HG03432 (cell line): ENCODE results near the gene CDCA3.
A peak's percentile ranks its signal among the peaks of the same experiment; 100 is the strongest.

Experiments
- ATAC-seq: cut with Tn5 transposase; IDR thresholded peaks from one replicate; pipeline ENCODE4 v1.9.1; 2021; ENCODE audit warnings: mild to moderate bottlenecking, moderate library complexity; ENCODE audit not compliant: unreplicated experiment

CDCA3 gene

DNA sequence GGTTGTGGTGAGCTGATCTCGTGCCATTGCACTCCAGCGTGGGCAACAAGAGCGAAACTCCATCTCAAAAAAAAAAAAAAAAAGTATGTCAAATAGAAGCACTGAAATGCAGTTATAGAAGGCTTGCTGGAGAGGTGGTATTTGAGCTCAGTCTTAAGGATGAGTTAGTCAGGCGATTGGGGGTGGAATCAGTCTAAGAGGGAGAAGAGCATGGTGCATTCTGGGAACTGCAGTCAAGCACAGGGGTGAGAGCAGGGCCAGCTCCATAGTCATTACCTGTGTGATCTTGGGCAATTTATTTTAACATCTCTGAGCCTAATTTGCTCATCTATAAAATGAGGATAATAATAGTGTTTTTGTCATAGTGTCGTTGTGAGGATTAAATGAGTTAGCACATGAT lies 16.2 kb downstream of the CDCA3 start:
- no peak for ATAC-seq

DNA sequence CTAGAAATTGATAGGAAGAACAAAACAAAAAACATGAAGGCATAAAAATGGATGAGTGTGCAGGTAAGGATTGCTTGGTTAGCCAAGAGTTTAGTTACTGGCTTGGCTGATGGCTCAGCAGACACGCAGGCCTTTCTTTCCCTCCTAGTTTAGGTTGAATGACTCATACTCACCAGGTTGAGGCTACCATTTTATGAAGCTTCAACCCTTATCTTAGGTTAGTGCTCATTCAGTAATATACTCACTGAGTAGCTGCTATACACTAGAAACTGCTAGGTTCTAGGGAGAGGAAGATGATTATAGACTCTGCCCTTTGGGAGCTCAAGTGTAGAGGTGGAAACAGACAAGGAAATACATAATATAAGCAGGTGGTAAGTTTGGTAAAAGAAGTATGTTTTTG lies 16.8 kb downstream of the CDCA3 start:
- ATAC-seq, result no peak

DNA sequence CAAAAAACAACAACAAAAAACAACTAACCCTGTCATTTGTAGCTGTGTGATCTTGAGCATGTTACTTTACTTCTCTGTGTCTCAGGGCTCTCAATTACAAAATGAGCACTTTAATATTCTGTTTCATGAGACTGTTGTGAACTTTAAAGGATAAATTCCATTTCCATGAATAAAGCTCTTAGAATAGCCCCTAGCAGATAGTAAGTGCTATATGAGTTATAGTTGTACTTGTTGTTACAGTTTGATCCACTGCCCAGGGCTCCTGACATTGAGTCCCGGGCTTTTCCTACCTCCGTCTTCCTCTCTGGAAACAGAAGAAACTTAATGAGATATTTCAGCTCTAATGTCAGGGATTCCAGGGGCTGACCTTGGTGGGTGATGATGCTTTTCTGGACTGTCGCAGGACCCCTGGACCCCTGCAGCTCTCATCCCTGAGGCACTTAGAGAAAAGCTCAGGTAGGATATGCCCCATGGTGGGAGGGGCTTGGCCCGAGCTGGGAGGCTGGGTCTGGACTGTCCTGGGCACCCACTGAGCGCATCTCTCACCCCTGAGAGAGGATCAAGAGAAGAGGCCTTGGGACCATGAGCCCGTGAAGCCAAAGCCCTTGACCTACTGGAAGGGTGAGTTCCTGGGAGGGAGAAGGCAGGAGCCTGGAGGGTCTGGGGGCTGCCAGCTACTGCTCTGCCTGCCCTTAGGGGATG lies 17.7 kb downstream of the CDCA3 start:
- ATAC-seq, result no peak

DNA sequence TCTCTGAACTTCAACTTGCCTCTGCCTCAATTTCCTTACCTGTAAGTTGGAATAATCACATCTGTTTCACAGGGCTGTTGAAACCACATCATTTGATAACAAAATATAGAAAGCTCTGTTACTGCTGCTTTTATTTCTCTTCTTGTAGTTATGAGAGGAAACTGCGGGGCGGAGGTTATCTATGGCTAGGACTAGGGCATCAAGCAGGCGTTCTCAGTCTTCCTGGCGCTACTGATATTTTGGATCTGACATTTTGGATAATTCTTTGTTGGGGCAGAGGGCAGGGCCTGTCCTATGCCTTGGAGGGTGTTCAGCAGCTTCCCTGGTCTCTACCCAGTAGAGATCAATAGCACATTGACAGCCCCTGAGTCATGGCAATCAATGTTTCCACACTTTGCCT lies 19.0 kb downstream of the CDCA3 start:
- ATAC-seq, result no peak

DNA sequence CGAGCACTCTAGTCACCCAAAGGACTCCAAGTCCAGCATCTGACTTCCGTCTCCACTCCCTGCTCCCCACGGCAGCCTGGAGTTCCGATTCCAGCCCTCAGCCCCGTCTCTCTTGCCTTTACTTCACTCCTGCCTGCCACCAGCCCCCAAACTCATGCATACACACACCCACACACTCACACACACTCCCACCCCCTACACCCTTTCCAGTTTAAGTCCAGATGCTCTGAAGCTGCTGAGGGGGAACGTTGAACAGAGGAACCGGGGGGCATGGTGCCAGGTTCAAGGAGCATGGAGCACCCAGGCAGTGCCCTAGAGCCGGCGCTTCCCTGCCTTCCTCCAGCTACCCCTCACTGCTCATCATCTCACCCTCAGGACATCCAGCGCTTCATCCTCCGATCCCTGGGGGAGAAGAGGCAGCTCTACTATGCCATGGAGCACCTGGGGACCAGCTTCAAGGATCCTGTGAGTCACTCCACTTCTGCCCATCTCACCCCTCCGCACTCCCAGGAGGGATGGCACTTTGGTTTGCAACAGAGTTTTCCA lies 19.6 kb downstream of the CDCA3 start:
- no peak for ATAC-seq

DNA sequence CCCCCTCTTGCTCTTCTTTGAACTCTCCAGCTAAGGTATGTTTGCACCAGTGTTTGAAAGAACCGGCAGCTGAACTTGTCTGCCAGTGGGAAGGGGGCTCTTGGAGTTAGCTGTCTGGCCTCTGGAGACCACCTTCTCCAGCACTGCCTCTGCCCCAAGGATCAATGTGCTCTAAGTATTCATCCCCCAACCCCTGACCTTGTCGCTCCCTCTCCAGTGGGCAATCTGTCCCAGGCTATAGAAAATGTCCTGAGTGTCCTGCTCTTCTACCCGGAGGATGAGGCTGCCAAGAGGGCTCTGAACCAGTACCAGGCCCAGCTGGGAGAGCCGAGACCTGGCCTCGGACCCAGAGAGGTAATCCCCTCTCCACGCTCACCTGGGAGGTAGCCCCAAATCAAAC lies 20.1 kb downstream of the CDCA3 start:
- no peak for ATAC-seq

DNA sequence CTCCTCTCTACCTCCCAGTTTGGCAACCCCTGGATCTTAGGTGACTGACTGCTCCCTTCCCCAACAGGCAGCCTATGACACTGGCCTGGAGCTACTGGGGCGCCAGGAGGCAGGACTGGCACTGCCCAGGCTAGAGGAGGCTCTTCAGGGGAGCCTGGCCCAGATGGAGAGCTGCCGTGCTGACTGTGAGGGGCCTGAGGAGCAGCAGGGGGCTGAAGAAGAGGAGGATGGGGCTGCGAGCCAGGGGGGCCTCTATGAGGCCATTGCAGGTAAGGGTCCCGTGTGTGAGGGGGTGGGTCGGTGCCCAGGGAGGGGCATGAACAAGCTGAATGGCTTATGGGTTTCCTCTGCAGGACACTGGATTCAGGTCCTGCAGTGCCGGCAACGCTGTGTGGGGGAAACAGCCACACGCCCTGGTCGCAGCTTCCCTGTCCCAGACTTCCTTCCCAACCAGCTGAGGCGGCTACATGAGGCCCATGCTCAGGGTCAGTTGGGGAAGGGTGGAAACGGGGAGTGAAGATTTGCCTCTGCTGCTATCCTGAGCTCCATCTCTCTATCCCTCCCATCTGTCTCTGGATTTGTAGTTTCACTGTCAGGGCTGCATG lies 20.7 kb downstream of the CDCA3 start:
- ATAC-seq, result no peak

DNA sequence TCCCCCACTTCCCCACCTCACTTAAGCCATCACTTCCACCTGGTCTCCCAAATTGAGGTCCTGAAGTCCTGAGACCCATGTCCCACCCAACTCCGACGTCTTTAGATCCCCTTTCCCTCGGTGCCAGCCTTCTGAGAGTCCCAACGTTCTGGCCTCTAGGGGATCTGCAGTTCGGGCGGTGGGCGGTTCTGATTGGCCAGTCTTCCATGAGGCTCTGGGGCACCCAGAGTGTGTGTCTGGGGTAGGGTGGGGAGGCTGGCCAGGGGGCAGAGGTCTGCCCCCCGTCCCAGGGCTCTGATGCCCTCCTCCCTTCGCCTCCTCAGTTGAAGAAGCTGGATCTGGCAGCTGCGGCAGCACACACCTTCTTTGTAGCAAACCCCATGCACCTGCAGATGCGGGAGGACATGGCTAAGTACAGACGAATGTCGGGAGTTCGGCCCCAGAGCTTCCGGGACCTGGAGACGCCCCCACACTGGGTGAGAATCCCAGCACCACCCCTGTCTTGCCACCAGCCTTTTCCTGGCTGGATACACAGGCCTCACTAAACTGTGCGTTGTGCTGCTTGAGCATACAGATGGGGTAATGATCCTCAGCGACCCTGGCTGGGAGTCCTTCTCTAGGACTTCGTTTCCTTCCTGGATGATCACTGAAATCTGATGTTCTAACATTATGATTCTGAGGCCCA lies 21.4 kb downstream of the CDCA3 start:
- no peak for ATAC-seq

DNA sequence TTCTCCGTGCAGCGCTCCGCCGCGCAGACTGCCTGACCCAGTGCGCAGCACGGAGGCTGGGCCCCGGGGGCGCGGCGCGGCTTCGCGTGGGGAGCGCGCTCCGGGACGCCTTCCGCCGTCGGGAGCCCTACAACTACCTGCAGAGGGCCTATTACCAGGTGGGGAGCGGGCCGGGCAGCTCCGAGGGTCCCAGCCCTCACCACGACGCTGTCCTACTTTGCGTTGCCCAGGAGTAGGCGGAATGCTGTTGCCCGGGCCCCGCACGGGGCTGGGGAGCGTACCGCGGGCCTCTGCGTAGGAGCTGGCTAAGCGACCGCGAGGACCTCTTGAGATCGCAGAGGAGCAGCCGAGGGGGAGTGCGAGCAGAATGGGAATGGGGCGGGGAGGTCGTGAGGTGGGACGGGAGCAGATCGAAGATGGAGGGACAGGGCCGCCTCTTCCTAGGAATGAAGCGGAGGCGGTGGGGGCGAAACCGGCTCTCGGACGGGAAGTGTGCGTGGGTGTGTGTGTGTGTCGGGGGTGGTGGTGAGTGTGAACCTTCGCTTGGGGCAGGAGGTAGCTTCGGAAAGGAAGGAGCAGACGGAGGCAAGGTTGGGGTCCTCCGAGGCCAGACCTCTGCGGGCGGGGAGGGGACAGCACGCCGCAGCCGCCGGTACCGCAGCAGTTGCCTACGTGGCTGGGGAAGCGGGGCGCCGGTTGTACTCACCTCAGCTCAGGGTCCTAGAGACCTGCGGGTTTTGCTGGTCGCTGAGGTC lies 22.1 kb downstream of the CDCA3 start:
- ATAC-seq, result no peak

DNA sequence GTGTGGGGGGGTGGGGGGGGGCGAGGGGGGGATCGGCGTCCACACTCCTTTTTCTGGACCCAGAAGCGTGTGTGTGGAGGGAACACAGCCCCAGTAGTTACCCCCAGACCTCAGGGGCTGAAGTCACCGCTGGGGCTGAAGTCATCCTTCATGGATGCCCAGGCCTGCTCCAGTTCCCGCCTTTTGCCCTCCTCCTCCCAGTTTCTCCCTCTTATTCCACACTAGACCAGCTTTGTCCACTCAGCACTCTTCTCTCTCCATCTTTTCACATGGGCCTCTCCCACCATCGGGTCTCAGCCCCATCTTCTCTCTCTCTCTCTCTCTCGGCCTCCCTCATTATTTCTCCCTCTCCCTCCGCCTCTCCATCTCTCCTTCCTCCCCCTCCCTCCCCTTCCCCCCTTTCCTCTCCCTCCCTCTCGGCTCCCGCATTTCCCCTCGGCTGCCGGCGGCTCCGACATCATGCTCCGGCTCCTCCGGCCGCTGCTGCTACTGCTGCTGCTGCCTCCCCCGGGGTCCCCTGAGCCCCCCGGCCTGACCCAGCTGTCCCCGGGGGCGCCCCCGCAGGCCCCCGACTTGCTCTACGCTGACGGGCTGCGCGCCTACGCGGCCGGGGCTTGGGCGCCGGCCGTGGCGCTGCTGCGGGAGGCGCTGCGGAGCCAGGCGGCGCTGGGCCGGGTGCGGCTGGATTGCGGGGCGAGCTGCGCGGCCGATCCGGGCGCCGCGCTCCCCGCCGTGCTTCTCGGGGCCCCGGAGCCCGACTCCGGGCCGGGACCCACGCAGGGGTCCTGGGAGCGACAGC lies 22.9 kb downstream of the CDCA3 start, which contains the start of gene P3H3:
P3H3 (plus strand) TSS at position 426 of the 799 bp plus-strand sequence; CDS start at position 460, 34 bp downstream.
- no peak for ATAC-seq

DNA sequence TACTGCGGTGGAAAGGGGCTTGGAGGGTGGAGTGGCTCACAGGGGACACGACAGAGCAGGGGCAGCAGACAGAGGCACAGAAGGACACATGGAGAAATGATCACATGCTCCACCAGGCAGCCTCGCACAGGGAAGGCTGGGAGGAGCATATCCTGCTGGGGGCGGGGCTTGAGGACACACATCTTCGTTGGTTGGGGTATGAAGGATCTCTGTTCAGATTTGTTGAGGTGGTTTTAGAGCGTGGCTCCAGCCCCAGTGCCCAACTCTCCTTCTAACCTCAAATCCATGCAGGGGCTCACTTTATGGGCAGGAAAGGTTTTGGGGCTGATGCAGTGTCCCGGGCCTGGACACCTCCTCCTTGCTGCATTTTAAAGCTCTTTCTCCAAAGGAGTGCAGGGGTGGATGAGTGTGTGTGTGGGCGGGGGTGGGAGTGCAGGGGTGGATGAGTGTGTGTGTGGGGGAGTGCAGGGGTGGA lies 23.6 kb downstream of the CDCA3 start:
- ATAC-seq, result no peak

DNA sequence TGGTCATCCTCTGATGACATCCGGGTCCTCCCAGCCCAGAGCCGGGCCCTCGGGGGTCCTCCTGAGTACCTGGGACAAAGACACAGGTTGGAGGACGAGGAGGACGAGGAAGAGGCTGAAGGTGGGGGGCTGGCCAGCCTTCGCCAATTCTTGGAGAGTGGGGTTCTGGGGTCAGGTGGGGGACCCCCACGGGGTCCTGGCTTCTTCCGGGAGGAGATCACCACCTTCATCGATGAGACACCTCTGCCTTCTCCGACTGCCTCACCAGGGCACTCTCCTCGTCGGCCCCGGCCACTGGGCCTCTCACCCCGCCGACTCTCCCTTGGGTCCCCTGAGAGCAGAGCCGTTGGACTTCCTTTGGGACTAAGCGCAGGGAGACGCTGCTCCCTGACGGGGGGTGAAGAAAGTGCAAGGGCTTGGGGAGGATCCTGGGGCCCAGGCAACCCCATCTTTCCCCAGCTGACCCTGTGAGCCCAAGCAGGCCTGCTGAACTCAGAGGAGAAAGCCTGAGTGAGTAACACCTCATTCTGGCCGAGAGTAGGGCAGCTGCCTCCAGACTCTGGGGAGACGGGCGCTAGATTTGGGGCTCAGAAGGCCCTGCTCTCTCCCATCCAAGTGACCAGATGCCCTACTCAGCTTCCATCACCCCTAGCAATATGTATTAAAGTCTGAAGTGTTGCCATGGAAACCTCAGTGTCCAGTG lies 24.2 kb downstream of the CDCA3 start:
- ATAC-seq, result no peak

DNA sequence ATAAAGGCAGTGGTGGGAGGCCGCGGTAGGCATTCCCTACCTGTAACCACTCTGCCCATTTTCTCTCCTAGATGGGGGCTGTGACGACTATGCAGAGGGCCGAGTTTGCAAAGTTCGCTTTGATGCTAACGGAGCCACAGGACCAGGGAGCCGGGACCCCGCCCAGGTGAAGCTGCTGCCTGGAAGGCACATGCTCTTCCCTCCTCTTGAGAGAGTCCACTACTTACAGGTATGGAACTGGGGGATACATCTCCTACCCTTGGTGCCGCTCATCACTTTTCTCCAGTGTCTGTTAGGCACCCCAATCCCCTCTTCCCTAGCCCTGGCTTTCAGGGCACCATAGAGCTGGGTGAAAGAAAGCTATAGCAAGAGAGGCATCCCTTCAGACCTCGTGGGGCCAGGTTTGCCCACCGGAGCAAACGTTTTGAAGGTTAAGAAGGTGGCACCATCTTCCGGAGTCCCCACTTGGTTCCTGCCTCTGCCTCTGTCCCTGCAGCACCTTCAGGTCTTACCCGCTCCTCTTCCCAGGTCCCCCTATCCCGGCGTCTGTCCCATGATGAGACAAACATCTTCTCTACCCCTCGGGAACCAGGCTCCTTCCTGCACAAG lies 24.9 kb downstream of the CDCA3 start:
- no peak for ATAC-seq

DNA sequence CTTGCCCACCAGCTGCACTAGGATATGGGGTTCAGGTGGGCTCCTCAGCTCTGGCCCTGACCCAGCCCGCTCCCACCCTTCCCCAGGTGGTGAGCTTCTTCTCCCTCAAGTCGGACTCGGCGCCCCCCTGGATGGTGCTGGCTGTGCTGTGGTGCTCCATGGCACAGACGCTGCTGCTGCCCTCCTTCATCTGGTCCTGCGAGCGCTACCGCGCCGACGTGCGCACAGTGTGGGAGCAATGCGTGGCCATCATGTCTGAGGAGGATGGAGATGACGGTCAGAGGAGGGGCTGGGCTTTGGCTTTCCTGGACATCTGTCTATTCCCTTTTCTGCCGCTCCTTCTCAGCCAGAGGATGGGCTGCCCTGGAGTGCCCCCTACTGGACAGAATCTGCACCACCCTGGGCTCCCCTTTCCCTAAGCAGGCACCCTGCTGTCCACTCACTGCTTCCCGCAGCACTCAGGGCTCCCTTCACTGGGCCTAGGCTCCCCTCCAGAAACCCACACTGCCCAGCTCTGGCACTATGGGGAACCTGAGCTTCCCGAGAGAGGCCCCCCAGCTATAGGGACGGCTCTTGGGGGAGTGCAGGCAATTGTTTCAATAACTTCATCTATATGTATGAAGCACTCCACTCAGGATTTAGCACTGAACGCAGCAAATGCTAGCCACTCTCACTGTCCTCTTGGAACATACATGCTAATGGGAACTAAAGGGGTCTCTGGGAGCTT lies 25.5 kb downstream of the CDCA3 start:
- peak; percentile 53 for ATAC-seq

DNA sequence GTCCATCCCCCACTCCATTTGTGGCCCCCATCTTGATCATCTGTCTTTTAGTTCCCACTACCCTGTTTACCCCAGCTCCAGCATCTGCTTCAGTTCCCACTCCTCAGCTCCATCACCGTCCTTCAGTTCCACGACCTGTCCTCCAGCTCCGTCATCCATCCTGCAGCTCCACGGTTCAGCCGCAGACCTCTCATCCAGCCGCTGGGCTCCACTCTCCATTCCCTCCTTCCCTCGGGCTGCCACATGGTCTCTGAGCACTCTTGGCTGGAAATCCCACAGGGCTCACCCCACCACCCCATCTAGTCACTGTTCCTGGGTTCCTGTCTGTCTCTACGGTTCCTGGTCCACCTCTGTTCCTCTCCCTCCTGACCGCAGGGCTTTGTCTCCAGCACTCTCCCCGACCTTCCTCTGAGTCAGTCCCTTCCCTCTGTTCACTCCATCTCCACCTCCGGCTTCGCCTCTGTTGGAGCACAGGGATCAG lies 26.1 kb downstream of the CDCA3 start:
- no peak for ATAC-seq

DNA sequence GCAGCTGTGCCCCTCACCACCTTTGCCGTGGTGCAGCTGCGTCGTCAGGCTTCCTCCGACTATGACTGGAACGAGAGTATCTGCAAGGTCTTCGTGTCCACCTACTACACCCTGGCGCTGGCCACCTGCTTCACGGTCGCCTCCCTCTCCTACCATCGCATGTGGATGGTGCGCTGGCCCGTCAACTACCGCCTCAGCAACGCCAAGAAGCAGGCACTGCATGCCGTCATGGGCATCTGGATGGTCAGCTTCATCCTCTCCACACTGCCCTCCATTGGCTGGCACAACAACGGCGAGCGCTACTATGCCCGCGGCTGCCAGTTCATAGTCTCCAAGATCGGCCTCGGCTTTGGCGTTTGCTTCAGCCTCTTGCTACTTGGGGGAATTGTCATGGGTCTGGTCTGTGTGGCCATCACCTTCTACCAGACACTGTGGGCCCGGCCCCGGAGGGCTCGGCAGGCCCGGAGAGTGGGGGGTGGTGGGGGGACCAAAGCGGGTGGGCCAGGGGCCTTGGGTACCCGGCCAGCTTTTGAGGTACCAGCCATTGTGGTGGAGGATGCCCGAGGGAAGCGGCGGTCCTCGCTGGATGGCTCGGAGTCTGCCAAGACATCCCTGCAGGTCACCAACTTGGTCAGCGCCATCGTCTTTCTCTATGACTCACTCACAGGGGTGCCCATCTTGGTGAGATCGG lies 26.9 kb downstream of the CDCA3 start:
- ATAC-seq, result no peak

DNA sequence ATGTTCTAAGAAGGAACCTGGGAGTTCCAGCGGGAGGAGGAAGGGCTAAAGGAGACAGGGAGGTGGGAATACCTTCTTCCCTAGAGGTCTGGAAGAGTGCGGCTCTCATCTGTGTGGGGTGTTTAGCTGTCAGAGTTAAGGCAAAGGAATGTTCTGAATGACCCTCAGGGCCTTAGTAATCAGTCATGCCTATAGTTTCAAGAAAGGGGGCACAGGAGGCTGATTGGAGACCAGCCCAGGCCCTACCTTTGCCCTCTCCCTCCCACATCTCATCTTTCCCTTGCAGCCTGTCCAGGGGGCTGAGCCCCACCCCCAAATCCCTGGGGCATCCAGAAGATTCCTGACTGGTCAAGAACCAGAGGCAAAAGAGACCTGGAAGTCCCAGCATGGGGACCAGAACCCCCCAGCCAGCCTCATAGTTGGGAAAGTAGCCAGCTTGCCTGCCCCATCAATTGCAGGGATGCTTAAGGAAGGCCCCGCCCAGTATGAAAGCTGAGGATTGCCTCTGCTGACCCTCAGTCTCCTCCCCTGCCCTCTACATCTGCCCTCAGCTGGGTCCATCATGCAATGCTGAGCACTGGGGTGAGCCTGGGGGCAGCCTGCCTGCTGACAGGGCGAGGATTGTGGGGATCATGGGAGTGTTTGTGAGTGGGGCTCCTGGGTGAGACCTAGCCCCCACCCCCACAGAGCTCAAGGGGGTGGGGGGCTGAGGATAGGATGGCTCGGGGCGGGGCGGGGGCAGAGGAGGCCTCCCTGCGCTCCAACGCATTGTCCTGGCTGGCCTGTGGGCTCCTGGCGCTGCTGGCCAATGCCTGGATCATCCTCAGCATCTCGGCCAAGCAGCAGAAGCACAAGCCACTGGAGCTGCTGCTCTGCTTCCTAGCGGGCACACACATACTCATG lies 27.7 kb downstream of the CDCA3 start:
- ATAC-seq, result no peak
